Measurements from ENCODE around the gene HTR1A. TPM values are rescaled to one million over a fixed set of nuclear protein-coding genes. Genes with fewer than 3 reads are reported as not detected.

The HTR1A gene
- total RNA-seq, 4 donors from 2014 or later, result 11.7 TPM; not detected in 3

- intact Hi-C loops (cut with DNase I; ENCODE audit: low total_unique reads), result no loop called here
Observed at GRCh38 chr5:63963080-63963735, 963 bp upstream of the HTR1A start.

GRCh38 chr5:63961598-63962161, 565 bp downstream of the HTR1A start:
- no peaks in the 10 kb centered on the region for H3K4me1 ChIP-seq
- no peak overlapping the region for H3K4me3 ChIP-seq
- no peak for DNase-seq
- H3K9me3 ChIP-seq, result no peaks in the 10 kb centered on the region
- intact Hi-C loops (cut with DNase I; ENCODE audit: low total_unique reads), result no loop called here
- H3K27me3 ChIP-seq, result peaks cover 0 to 36% of the 10 kb centered on the region in 2 donors
- TF ChIP-seq POLR2A (IDR thresholded peaks at IDR 0.05), result no peak
- TF ChIP-seq, protein P1, sequence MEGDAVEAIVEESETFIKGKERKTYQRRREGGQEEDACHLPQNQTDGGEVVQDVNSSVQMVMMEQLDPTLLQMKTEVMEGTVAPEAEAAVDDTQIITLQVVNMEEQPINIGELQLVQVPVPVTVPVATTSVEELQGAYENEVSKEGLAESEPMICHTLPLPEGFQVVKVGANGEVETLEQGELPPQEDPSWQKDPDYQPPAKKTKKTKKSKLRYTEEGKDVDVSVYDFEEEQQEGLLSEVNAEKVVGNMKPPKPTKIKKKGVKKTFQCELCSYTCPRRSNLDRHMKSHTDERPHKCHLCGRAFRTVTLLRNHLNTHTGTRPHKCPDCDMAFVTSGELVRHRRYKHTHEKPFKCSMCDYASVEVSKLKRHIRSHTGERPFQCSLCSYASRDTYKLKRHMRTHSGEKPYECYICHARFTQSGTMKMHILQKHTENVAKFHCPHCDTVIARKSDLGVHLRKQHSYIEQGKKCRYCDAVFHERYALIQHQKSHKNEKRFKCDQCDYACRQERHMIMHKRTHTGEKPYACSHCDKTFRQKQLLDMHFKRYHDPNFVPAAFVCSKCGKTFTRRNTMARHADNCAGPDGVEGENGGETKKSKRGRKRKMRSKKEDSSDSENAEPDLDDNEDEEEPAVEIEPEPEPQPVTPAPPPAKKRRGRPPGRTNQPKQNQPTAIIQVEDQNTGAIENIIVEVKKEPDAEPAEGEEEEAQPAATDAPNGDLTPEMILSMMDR (IDR thresholded peaks at IDR 0.05), result no peak
- H3K27ac ChIP-seq, result no peak overlapping the region
- H3K36me3 ChIP-seq, result no peaks in the 10 kb centered on the region

More at GRCh38 chr5:63963080-63963735, 963 bp upstream of the HTR1A start:
- DNase-seq, result no peak
- TF ChIP-seq, protein P1 (IDR thresholded peaks at IDR 0.05), result peak in 1 of 4 experiments; percentile 7
- no peak for TF ChIP-seq POLR2A (IDR thresholded peaks at IDR 0.05)
- H3K27me3 ChIP-seq, result peaks cover 0 to 36% of the 10 kb centered on the region in 2 donors
- H3K27ac ChIP-seq, result no peak overlapping the region
- no peaks in the 10 kb centered on the region for H3K9me3 ChIP-seq
- H3K4me1 ChIP-seq, result no peaks in the 10 kb centered on the region
- no peak overlapping the region for H3K4me3 ChIP-seq
- no peaks in the 10 kb centered on the region for H3K36me3 ChIP-seq

- intact Hi-C loops (cut with DNase I; ENCODE audit: low total_unique reads), result no loop called here
- no peak for DNase-seq
- Histone ChIP-seq H3K27me3 (peaks cover 0 to 36% of the 10 kb centered on the region in 2 donors), H3K27ac (no peak overlapping the region), H3K4me1 (no peaks in the 10 kb centered on the region), H3K4me3 (no peak overlapping the region), H3K36me3 (no peaks in the 10 kb centered on the region), H3K9me3 (no peaks in the 10 kb centered on the region)
- TF ChIP-seq, protein P1 (IDR thresholded peaks at IDR 0.05), result no peak
- no peak for TF ChIP-seq POLR2A (IDR thresholded peaks at IDR 0.05)
Observed at GRCh38 chr5:63961125-63961597, 1.1 kb downstream of the HTR1A start.

DNA sequence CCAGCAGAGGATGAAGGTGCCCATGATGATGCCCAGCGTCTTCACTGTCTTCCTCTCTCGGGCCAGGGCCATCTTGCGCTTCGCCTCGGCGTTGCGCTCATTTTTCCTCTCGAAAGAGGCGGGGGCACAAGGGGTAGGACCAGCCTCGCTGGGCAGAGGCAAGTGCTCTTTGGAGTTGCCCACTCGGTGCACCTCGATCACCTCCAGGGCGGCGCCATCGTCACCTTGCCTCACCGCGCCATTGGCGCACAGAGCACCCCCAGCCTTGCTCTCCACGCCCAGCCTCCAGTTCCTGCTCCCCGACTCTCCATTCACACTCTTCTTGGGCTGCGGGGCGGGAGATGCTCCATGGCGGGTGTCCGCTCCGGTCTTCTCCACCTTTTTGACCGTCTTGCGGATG, 1.6 kb downstream of the HTR1A start:
- DNase-seq, result no peak

More for the DNA sequence above, 1.6 kb downstream of the HTR1A start:
- Histone ChIP-seq H3K4me1 (no peaks in the 10 kb centered on the region), H3K9me3 (no peaks in the 10 kb centered on the region), H3K27ac (no peak overlapping the region), H3K36me3 (no peaks in the 10 kb centered on the region), H3K4me3 (no peak overlapping the region), H3K27me3 (peaks cover 0 to 36% of the 10 kb centered on the region in 2 donors)
- intact Hi-C loops (cut with DNase I; ENCODE audit: low total_unique reads), result no loop called here
- TF ChIP-seq, protein P1 (IDR thresholded peaks at IDR 0.05), result no peak
- TF ChIP-seq POLR2A (IDR thresholded peaks at IDR 0.05), result no peak

Data from uterus (tissue), 4 donors.